ENCODE measurements around the gene CCDC187. TPM values are rescaled to one million over a fixed set of nuclear protein-coding genes. Genes with fewer than 3 reads are reported as not detected.

The CCDC187 gene
- total and polyA plus RNA-seq, 3 donors from 2014 or later, result 13.8 to 61.5 (median 33.4) TPM

DNA sequence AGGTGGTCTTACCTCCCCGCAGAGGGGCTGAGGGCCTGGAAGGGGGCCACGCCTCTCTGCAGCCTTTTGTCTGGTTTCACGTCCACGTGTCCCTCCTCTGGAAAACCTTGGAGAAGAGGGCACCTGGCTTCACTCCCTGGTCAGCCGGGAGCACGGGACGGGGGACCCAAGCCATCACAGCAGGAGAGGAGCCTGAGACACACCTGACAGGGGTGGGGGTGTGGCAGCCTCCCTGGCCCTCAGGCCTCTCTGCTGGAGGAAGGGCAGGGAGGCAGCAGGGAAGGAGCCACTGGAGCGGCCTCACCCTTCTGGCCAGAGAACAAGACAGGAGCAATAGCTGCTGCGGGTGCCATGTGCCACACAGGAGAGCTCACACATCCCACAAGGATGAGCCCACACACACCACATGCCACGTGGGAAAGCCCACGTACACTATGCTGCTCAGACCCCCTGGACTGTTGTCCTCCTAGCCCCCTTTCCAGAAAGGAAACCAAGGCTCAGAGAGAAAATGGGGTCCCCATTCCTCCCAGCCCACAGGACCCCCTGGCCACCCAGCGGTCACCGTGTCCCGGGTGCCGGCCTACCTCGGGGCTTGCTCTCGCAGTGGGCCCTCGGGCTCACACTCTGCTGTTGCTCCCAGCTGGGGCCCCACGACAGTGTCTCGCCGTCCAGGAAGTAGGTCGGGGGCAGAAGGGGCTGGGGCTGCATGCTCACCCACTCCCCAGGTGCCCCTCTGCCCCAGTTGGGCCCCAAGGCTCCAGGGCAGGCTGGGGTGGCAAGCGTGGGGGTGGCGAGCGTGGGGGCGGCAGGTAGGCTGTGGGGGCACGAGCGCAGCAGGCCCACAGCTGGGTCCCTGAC lies 18.2 kb downstream of the CCDC187 start:
- no peak for TF ChIP-seq POLR2A (IDR thresholded peaks at IDR 0.05)
- TF ChIP-seq, protein P1, sequence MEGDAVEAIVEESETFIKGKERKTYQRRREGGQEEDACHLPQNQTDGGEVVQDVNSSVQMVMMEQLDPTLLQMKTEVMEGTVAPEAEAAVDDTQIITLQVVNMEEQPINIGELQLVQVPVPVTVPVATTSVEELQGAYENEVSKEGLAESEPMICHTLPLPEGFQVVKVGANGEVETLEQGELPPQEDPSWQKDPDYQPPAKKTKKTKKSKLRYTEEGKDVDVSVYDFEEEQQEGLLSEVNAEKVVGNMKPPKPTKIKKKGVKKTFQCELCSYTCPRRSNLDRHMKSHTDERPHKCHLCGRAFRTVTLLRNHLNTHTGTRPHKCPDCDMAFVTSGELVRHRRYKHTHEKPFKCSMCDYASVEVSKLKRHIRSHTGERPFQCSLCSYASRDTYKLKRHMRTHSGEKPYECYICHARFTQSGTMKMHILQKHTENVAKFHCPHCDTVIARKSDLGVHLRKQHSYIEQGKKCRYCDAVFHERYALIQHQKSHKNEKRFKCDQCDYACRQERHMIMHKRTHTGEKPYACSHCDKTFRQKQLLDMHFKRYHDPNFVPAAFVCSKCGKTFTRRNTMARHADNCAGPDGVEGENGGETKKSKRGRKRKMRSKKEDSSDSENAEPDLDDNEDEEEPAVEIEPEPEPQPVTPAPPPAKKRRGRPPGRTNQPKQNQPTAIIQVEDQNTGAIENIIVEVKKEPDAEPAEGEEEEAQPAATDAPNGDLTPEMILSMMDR (IDR thresholded peaks at IDR 0.05), result no peak
- intact Hi-C loops (cut with DNase I; ENCODE audit: low total_unique reads), result no loop called here
- no peak for DNase-seq
- H3K36me3 ChIP-seq (ENCODE audit: low read depth, missing control alignments), result no peaks in the 10 kb centered on the region
- no peak overlapping the region for H3K4me3 ChIP-seq
- H3K27ac ChIP-seq, result no peak overlapping the region
- H3K4me1 ChIP-seq, result peaks cover 4% of the 10 kb centered on the region
- no peaks in the 10 kb centered on the region for H3K27me3 ChIP-seq
- H3K9me3 ChIP-seq, result no peaks in the 10 kb centered on the region
- WGBS, 2 donors, result 78 to 89% methylated on average over 5 to 28 of the region's 28 CpGs

DNA sequence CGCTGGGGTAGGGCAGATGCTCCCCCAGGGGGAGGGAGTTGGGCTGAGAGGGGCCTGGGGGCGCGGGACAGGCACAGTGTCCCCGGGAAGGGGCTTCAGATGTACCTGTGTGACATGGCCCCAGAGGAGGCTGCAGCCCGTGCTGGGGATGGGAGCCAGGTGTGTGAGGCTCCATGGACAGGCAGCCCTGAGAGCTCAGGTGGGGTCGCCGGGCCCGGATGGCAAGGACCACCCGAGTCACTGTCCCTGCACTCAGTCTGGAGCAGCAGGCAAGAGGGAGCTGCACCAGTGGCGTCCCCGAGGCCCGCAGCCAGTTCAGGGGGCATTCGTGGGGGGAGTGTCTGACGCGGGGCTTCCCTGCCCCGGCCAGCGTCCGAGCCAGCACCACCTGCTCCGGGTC lies 18.9 kb downstream of the CCDC187 start:
- 83% methylated on average over 1 to 15 of the region's 19 CpGs for WGBS, 2 donors
- Histone ChIP-seq H3K4me3 (no peak overlapping the region), H3K9me3 (no peaks in the 10 kb centered on the region), H3K4me1 (peaks cover 4% of the 10 kb centered on the region), H3K27me3 (no peaks in the 10 kb centered on the region), H3K27ac (no peak overlapping the region), H3K36me3 (ENCODE audit: low read depth, missing control alignments) (no peaks in the 10 kb centered on the region)
- intact Hi-C loops (cut with DNase I; ENCODE audit: low total_unique reads), result no loop called here
- TF ChIP-seq, protein P1 (IDR thresholded peaks at IDR 0.05), result no peak
- TF ChIP-seq POLR2A (IDR thresholded peaks at IDR 0.05), result no peak
- no peak for DNase-seq

DNA sequence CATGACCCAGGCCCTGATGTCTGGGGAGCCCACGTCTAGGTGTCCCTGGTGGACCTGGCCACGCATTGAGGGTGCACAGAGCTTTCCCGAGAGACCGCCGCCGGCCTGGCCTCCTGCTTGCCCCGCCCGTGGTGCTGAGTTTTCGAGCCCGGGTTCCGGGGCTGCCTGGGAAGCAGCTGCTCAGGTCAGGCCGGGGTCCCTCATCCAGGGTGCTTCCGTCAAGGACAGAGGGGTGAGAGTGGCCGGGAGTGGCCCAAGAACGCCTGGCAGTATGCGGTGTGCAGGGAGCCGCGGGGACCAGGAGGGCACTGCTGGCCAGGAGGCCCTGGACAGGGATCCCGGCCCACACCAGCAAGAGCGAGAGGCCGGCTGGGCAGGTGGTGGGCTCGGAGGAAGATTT lies 19.6 kb downstream of the CCDC187 start:
- Histone ChIP-seq H3K4me3 (no peak overlapping the region), H3K27ac (no peak overlapping the region), H3K9me3 (no peaks in the 10 kb centered on the region), H3K4me1 (peaks cover 4% of the 10 kb centered on the region), H3K27me3 (no peaks in the 10 kb centered on the region), H3K36me3 (ENCODE audit: low read depth, missing control alignments) (no peaks in the 10 kb centered on the region)
- WGBS, 2 donors, result 56 to 88% methylated on average over 4 to 22 of the region's 22 CpGs
- no peak for DNase-seq
- no peak for TF ChIP-seq POLR2A (IDR thresholded peaks at IDR 0.05)
- TF ChIP-seq, protein P1 (IDR thresholded peaks at IDR 0.05), result no peak
- intact Hi-C loops (cut with DNase I; ENCODE audit: low total_unique reads), result no loop called here

DNA sequence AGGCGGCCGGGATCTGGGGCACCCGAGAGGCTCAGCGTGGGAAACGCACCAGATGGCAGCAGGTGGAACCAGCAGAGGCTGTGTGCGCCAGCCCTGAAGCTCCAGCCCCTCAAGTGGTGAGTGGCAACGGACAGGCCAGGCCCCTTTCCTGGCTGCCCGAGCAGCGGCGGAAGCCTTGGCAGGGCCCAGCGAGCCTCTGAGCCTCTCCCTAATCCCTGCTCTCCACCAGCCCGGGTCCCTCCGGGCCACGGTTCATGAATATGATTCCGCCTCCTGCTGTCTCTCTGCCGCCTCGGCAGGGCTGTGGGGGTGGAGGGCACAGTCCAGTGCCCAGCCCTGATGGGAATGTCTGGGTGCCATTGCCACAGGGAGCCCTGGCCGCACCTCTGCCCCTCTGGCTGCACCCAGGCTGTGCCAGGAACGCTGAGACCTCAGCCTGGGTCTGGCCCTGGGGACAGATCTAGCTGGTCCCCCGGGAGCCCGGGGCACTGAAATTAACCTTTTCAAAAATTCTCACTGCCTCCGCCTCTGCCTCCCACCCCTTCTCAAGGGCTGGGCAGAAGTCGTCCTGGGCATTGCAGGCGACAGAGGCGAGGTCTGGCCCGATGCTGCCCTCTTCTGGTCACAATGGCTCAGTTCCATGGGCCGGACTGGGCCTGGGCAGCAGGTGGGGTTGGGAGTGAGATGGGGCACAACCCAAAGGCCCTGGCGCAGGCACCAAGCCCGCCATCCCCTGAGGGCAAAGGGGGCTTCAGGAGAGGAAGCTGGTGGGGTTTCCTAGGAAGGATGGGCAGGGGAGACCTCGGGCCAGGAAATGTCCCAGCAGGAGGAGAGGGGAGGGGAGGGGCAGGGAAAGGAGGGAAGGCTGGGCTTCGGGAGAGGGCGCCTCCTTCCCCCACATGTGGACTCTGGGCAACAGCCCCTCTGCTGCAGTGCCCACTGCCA lies 20.3 kb downstream of the CCDC187 start:
- H3K4me1 ChIP-seq, result peaks cover 4% of the 10 kb centered on the region
- no peaks in the 10 kb centered on the region for H3K9me3 ChIP-seq
- H3K27me3 ChIP-seq, result no peaks in the 10 kb centered on the region
- 32 to 56% methylated on average over 15 to 31 of the region's 32 CpGs for WGBS, 2 donors
- no peak for TF ChIP-seq POLR2A (IDR thresholded peaks at IDR 0.05)
- TF ChIP-seq, protein P1 (IDR thresholded peaks at IDR 0.05), result peak; percentile 63 to 83 (median 76)
- no peak overlapping the region for H3K4me3 ChIP-seq
- no peak overlapping the region for H3K27ac ChIP-seq
- intact Hi-C loops (cut with DNase I; ENCODE audit: low total_unique reads), result no loop called here
- H3K36me3 ChIP-seq (ENCODE audit: low read depth, missing control alignments), result no peaks in the 10 kb centered on the region
- DNase-seq, result peak; percentile 85
